ENCODE data around the gene RANBP3L. TPM values are rescaled to one million over a fixed set of nuclear protein-coding genes. Genes with fewer than 3 reads are reported as not detected.
A peak's percentile ranks its signal among the peaks of the same experiment; 100 is the strongest.

The RANBP3L gene
- total and polyA plus RNA-seq, 9 of the 15 experiments (the other 6 are each of a cell fraction or from before 2014, with no cell fraction given), result 0.01 to 0.06 TPM; not detected in 7

- H3K27ac ChIP-seq (ENCODE audit: extremely low read depth, low read depth, low read length), result no peak overlapping the region
- H2AFZ ChIP-seq (ENCODE audit: low read depth, low read length), result no peak overlapping the region
- DNase-seq (ENCODE audit: extremely low read depth in 1 of 4, low spot score in 3 of 4), result peak in 1 of 4 experiments; percentile 21
- no peaks in the 10 kb centered on the region for H3K79me2 ChIP-seq (ENCODE audit: control insufficient read depth, insufficient read depth, low read length)
- no peaks in the 10 kb centered on the region for H4K20me1 ChIP-seq (replicated peaks; ENCODE audit: control insufficient read depth, insufficient read depth, low read length)
- no peaks in the 10 kb centered on the region for H3K27me3 ChIP-seq (ENCODE audit: control insufficient read depth in 2 of 2, insufficient read depth in 2 of 2, low read length in 2 of 2)
- WGBS (ENCODE audit: insufficient coverage, low coverage, missing lambda C conversion rate), result 95% methylated on average over 3 of the region's 3 CpGs
- ChIA-PET POLR2A (interaction anchor here (0.7 to 1.6 kb wide), 2 partner anchors 12 to 203 kb away, joined by 3 to 8 read pairs; no protein-coding TSS in a partner anchor), CTCF (ENCODE audit: low intra/inter-chr PET ratio) (interaction anchor here (0.6 to 2.1 kb wide), 2 partner anchors 91 to 93 kb away, joined by 3 to 12 read pairs; no protein-coding TSS in a partner anchor)
- no TSS peak for BruUV-seq (replicated peaks)
- no peaks in the 10 kb centered on the region for H3K4me1 ChIP-seq (replicated peaks in 1 of 2; ENCODE audit: control insufficient read depth in 2 of 2, insufficient read depth in 2 of 2, low read length in 2 of 2)
- intact Hi-C loops (cut with micrococcal nuclease), result loop anchor here (1.0 kb wide), 1 partner anchor 91 kb away; no protein-coding TSS in a partner anchor
- no peak overlapping the region for H3K4me2 ChIP-seq (ENCODE audit: insufficient read depth, low read length)
- no peaks in the 10 kb centered on the region for H3K9me3 ChIP-seq (replicated peaks; ENCODE audit: control insufficient read depth, insufficient read depth, low read depth, low read length)
- H3K4me3 ChIP-seq, result no peak overlapping the region
- in situ Hi-C loops (cut with MboI), result no loop called here
- H3K9ac ChIP-seq (ENCODE audit: insufficient read depth in 1 of 2, low read depth in 2 of 2, low read length in 2 of 2), result no peak overlapping the region
- peaks cover 61% of the 10 kb centered on the region; the same call in 1 of the 3 replicates for H3K36me3 ChIP-seq (ENCODE audit: control insufficient read depth, insufficient read depth, low read length)
- peak; percentile 63; the same call in 2 of the 3 replicates for ATAC-seq
- FAIRE-seq, result no peak
- no peaks in the 10 kb centered on the region for H3K9me1 ChIP-seq (ENCODE audit: control insufficient read depth, insufficient read depth, low read length)
- TF ChIP-seq SMC3 (conservative IDR thresholded peaks at IDR 0.05; ENCODE audit: insufficient read depth, low read depth, low read length) (peak; percentile 25; the same call in 1 of the 2 replicates), ZNF436 (CRISPR knock-in tag; IDR thresholded peaks at IDR 0.05) (no peak), RBM17 (IDR thresholded peaks at IDR 0.05; ENCODE audit: borderline replicate concordance, low read depth, low read length) (no peak), SAFB (IDR thresholded peaks at IDR 0.05; ENCODE audit: borderline replicate concordance, low read depth, low read length) (no peak), ERF (CRISPR knock-in tag; IDR thresholded peaks at IDR 0.05) (no peak), UBTF (IDR thresholded peaks at IDR 0.05; ENCODE audit: borderline replicate concordance in 1 of 2, low read depth in 2 of 2, low read length in 2 of 2) (no peak), RAD21 (CRISPR knock-in tag; conservative IDR thresholded peaks at IDR 0.05 in 1 of 2, IDR thresholded peaks at IDR 0.05 in 1 of 2) (peak; percentile 58 to 68), ZNF175 (CRISPR knock-in tag; IDR thresholded peaks at IDR 0.05; ENCODE audit: low read depth) (no peak), ZNF134 (CRISPR knock-in tag; conservative IDR thresholded peaks at IDR 0.05) (no peak), ZBTB12 (CRISPR knock-in tag; IDR thresholded peaks at IDR 0.05) (no peak)
Measured at GRCh38 chr5:36214436-36214835, 87.3 kb downstream of the RANBP3L start.

Data from K562 (cell line).